HepG2 (cell line): Measurements from ENCODE around the gene AHCY. TPM values are rescaled to one million over a fixed set of nuclear protein-coding genes. Genes with fewer than 3 reads are reported as not detected.

Source experiments
- FOXC1 ChIP-seq: sonication (generic); formaldehyde crosslinking; IDR thresholded peaks from 2 replicates; pipeline ENCODE4 v1.8.0; 2022; ENCODE audit warnings: mild to moderate bottlenecking, missing genetic modification reagents, borderline replicate concordance
- HOXD1 ChIP-seq: sonication (generic); formaldehyde crosslinking; IDR thresholded peaks from 2 replicates; pipeline ENCODE4 v1.5.0; 2020; ENCODE audit warnings: missing genetic modification reagents
- KDM5B ChIP-seq: sonication (generic); formaldehyde crosslinking; IDR thresholded peaks from 2 replicates; pipeline ENCODE4 v1.4.0; 2020; ENCODE audit warnings: missing genetic modification reagents, mild to moderate bottlenecking, borderline replicate concordance
- NCOA2 ChIP-seq: sonication (generic); formaldehyde crosslinking; IDR thresholded peaks from 2 replicates; pipeline ENCODE4 v1.8.0; 2022; ENCODE audit warnings: inconsistent platforms
- PRMT3 ChIP-seq: sonication (generic); formaldehyde crosslinking; IDR thresholded peaks from 2 replicates; pipeline ENCODE4 v1.8.1; 2022; ENCODE audit warnings: low read depth, mild to moderate bottlenecking, moderate library complexity, missing genetic modification reagents, borderline replicate concordance
- ZFP62 ChIP-seq: sonication (generic); formaldehyde crosslinking; IDR thresholded peaks from 2 replicates; pipeline ENCODE4 v1.4.0; 2020; ENCODE audit warnings: missing genetic modification reagents
- ZKSCAN8 ChIP-seq: IDR thresholded peaks from 2 replicates; pipeline ENCODE4 v1.6.1; 2016; ENCODE audit warnings: borderline replicate concordance, missing genetic modification reagents, missing compliant biosample characterization
- ZNF232 ChIP-seq: sonication (generic); formaldehyde crosslinking; IDR thresholded peaks from 2 replicates; pipeline ENCODE4 v1.4.0; 2020; ENCODE audit warnings: missing genetic modification reagents, borderline replicate concordance
- ZNF460 ChIP-seq: sonication (generic); formaldehyde crosslinking; IDR thresholded peaks from 2 replicates; pipeline ENCODE4 v1.5.1; 2020; ENCODE audit warnings: missing genetic modification reagents, mild to moderate bottlenecking, borderline replicate concordance
- ZNF773 ChIP-seq: sonication (generic); formaldehyde crosslinking; IDR thresholded peaks from 2 replicates; pipeline ENCODE4 v1.4.0; 2020; ENCODE audit warnings: missing genetic modification reagents, borderline replicate concordance
- ZNF816 ChIP-seq: sonication (generic); formaldehyde crosslinking; IDR thresholded peaks from 2 replicates; pipeline ENCODE4 v1.8.0; 2022; ENCODE audit warnings: missing genetic modification reagents, mild to moderate bottlenecking, borderline replicate concordance
- ZNF878 ChIP-seq: sonication (generic); formaldehyde crosslinking; IDR thresholded peaks from 2 replicates; pipeline ENCODE4 v1.8.1; 2023; ENCODE audit warnings: mild to moderate bottlenecking, missing genetic modification reagents, moderate library complexity
- polyA plus RNA-seq, 8 experiments: library from polyadenylated mRNA; depleted of rRNA in 3 of 8; stranded (reverse) in 7 of 8; unstranded in 1 of 8; fragments of >200 nt; fragmentation: Illumina TruSeq in 4 of 8; extraction: Trizol in 4 of 8; gene quantifications; 2 replicates each; pipeline versions ENCODE4 v1.2.1 to v1.2.3, GENCODE V29; 2011 to 2016; ENCODE audit warnings: low read depth in 4 of 8, missing spikeins in 1 of 8, mixed read lengths in 1 of 8; ENCODE audit not compliant: insufficient read depth in 1 of 8
- total RNA-seq, 5 experiments: library from RNA; depleted of rRNA; stranded (reverse); fragments of >200 nt; fragmentation: Illumina TruSeq; extraction: Trizol; gene quantifications; 2 replicates each; pipeline ENCODE4 v1.2.3, GENCODE V29; 2016; ENCODE audit warnings: low read depth in 1 of 5
- TF ChIP-seq, protein P1 (sequence below): sonication (generic); formaldehyde crosslinking; IDR thresholded peaks from 2 replicates; pipeline ENCODE4 v1.5.1; 2020; ENCODE audit warnings: mild to moderate bottlenecking, missing genetic modification reagents, borderline replicate concordance
- TF ChIP-seq, protein P2 (sequence below): sonication (generic); formaldehyde crosslinking; conservative IDR thresholded peaks from 2 replicates; pipeline ENCODE4 v1.4.0; 2020; ENCODE audit warnings: missing genetic modification reagents
- TF ChIP-seq, protein P3 (sequence below): sonication (generic); formaldehyde crosslinking; IDR thresholded peaks from 2 replicates; pipeline ENCODE4 v1.4.0; 2020; ENCODE audit warnings: missing genetic modification reagents
- TF ChIP-seq, protein P4 (sequence below): IDR thresholded peaks from 2 replicates; pipeline ENCODE4 v1.4.0; 2020; ENCODE audit warnings: mild to moderate bottlenecking, missing genetic modification reagents

AHCY gene
- total and polyA plus RNA-seq, 2 of the 13 experiments (the other 11 are each of a cell fraction or from before 2014, with no cell fraction given), result 407 to 419 TPM

DNA sequence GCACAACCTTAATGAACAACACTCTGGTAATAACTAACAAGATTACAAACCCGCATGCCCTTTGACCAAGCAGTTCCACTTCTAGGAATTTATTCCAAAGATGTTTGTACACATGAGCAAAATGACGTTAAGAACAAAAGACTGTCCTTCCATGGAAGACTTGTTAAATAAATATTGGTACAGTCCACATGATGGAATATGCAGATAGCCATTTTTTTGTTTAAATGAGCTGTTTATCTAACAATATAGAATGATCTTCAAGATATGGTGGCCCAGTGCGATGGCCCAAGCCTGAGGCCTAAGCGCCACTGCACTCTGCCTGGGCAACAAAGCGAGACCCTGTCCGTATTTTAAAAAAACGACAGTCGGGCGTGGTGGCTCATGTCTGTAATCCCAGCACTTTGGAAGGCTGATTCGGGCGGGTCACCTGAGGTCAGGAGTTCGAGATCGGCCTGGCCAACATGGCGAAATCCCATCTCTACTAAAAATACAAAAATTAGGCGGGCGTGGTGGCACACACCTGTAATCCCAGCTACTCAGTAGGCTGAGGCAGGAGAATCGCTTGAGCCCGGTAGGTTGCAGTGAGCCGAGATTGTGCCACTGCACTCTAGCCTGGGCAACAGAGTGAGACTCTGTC is 7.4 kb upstream of the AHCY start (continued):
- TF ChIP-seq ZNF816 (CRISPR knock-in tag) (peak; percentile 10; the same call in 1 of the 2 replicates), ZFP62 (no peak), KDM5B (CRISPR knock-in tag) (0 out of 2 replicates have a peak, but pooled peaks have one; percentile 12), ZNF460 (peak; percentile 15; the same call in 1 of the 2 replicates), ZNF773 (CRISPR knock-in tag) (peak; percentile 67; the same call in 1 of the 2 replicates), PRMT3 (CRISPR knock-in tag) (0 out of 2 replicates have a peak, but pooled peaks have one; percentile 44), ZNF878 (0 out of 2 replicates have a peak, but pooled peaks have one; percentile 55), ZNF232 (CRISPR knock-in tag) (no peak; the same call in 1 of the 2 replicates), HOXD1 (CRISPR knock-in tag) (peak; percentile 75; the same call in 1 of the 2 replicates), FOXC1 (CRISPR knock-in tag) (peak; percentile 24), ZKSCAN8 (CRISPR knock-in tag) (0 out of 2 replicates have a peak, but pooled peaks have one; percentile 16), NCOA2 (CRISPR knock-in tag) (peak; percentile 91)
- TF ChIP-seq, protein P1, sequence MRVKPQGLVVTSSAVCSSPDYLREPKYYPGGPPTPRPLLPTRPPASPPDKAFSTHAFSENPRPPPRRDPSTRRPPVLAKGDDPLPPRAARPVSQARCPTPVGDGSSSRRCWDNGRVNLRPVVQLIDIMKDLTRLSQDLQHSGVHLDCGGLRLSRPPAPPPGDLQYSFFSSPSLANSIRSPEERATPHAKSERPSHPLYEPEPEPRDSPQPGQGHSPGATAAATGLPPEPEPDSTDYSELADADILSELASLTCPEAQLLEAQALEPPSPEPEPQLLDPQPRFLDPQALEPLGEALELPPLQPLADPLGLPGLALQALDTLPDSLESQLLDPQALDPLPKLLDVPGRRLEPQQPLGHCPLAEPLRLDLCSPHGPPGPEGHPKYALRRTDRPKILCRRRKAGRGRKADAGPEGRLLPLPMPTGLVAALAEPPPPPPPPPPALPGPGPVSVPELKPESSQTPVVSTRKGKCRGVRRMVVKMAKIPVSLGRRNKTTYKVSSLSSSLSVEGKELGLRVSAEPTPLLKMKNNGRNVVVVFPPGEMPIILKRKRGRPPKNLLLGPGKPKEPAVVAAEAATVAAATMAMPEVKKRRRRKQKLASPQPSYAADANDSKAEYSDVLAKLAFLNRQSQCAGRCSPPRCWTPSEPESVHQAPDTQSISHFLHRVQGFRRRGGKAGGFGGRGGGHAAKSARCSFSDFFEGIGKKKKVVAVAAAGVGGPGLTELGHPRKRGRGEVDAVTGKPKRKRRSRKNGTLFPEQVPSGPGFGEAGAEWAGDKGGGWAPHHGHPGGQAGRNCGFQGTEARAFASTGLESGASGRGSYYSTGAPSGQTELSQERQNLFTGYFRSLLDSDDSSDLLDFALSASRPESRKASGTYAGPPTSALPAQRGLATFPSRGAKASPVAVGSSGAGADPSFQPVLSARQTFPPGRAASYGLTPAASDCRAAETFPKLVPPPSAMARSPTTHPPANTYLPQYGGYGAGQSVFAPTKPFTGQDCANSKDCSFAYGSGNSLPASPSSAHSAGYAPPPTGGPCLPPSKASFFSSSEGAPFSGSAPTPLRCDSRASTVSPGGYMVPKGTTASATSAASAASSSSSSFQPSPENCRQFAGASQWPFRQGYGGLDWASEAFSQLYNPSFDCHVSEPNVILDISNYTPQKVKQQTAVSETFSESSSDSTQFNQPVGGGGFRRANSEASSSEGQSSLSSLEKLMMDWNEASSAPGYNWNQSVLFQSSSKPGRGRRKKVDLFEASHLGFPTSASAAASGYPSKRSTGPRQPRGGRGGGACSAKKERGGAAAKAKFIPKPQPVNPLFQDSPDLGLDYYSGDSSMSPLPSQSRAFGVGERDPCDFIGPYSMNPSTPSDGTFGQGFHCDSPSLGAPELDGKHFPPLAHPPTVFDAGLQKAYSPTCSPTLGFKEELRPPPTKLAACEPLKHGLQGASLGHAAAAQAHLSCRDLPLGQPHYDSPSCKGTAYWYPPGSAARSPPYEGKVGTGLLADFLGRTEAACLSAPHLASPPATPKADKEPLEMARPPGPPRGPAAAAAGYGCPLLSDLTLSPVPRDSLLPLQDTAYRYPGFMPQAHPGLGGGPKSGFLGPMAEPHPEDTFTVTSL, result peak; percentile 43; the same call in 1 of the 2 replicates
- TF ChIP-seq, protein P2, sequence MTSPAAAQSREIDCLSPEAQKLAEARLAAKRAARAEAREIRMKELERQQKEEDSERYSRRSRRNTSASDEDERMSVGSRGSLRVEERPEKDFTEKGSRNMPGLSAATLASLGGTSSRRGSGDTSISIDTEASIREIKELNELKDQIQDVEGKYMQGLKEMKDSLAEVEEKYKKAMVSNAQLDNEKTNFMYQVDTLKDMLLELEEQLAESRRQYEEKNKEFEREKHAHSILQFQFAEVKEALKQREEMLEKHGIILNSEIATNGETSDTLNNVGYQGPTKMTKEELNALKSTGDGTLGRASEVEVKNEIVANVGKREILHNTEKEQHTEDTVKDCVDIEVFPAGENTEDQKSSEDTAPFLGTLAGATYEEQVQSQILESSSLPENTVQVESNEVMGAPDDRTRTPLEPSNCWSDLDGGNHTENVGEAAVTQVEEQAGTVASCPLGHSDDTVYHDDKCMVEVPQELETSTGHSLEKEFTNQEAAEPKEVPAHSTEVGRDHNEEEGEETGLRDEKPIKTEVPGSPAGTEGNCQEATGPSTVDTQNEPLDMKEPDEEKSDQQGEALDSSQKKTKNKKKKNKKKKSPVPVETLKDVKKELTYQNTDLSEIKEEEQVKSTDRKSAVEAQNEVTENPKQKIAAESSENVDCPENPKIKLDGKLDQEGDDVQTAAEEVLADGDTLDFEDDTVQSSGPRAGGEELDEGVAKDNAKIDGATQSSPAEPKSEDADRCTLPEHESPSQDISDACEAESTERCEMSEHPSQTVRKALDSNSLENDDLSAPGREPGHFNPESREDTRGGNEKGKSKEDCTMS (CRISPR knock-in tag), result no peak; the same call in 1 of the 2 replicates
- TF ChIP-seq, protein P3, sequence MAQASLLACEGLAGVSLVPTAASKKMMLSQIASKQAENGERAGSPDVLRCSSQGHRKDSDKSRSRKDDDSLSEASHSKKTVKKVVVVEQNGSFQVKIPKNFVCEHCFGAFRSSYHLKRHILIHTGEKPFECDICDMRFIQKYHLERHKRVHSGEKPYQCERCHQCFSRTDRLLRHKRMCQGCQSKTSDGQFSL (CRISPR knock-in tag), result 0 out of 2 replicates have a peak, but pooled peaks have one; percentile 57
- TF ChIP-seq, protein P4, sequence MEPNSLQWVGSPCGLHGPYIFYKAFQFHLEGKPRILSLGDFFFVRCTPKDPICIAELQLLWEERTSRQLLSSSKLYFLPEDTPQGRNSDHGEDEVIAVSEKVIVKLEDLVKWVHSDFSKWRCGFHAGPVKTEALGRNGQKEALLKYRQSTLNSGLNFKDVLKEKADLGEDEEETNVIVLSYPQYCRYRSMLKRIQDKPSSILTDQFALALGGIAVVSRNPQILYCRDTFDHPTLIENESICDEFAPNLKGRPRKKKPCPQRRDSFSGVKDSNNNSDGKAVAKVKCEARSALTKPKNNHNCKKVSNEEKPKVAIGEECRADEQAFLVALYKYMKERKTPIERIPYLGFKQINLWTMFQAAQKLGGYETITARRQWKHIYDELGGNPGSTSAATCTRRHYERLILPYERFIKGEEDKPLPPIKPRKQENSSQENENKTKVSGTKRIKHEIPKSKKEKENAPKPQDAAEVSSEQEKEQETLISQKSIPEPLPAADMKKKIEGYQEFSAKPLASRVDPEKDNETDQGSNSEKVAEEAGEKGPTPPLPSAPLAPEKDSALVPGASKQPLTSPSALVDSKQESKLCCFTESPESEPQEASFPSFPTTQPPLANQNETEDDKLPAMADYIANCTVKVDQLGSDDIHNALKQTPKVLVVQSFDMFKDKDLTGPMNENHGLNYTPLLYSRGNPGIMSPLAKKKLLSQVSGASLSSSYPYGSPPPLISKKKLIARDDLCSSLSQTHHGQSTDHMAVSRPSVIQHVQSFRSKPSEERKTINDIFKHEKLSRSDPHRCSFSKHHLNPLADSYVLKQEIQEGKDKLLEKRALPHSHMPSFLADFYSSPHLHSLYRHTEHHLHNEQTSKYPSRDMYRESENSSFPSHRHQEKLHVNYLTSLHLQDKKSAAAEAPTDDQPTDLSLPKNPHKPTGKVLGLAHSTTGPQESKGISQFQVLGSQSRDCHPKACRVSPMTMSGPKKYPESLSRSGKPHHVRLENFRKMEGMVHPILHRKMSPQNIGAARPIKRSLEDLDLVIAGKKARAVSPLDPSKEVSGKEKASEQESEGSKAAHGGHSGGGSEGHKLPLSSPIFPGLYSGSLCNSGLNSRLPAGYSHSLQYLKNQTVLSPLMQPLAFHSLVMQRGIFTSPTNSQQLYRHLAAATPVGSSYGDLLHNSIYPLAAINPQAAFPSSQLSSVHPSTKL (CRISPR knock-in tag), result peak; percentile 98
